SK-N-SH (cell line): ENCODE data around the gene CBLB.

ENCODE experiments used
- CTCF ChIP-seq: fragments of 200-600 bp; sonication (generic); IDR thresholded peaks from 2 replicates; pipeline ENCODE4 v1.6.1; 2017; ENCODE audit warnings: antibody characterized with exemption, mild to moderate bottlenecking, moderate library complexity
- EP300 ChIP-seq, 2 experiments: IDR thresholded peaks; 2 replicates each; pipeline versions ENCODE4 v1.4.0 to v1.6.1; 2012; ENCODE audit warnings: borderline replicate concordance in 1 of 2, low read depth in 1 of 2, low read length in 1 of 2
- FOXM1 ChIP-seq: IDR thresholded peaks from 2 replicates; pipeline ENCODE4 v1.4.0; 2012; ENCODE audit warnings: low read depth, mild to moderate bottlenecking
- JUND ChIP-seq: IDR thresholded peaks from 2 replicates; pipeline ENCODE4 v1.4.0; 2012
- MAX ChIP-seq: IDR thresholded peaks from 2 replicates; pipeline ENCODE4 v1.4.0; 2012; ENCODE audit warnings: low read depth
- MXI1 ChIP-seq: IDR thresholded peaks from 2 replicates; pipeline ENCODE4 v1.6.1; 2012; ENCODE audit warnings: mild to moderate bottlenecking, low read depth, low read length, improper control_type of control experiment
- NRF1 ChIP-seq: IDR thresholded peaks from 2 replicates; pipeline ENCODE4 v1.6.1; 2012; ENCODE audit warnings: low read depth, mild to moderate bottlenecking, low read length
- PBX3 ChIP-seq: IDR thresholded peaks from 2 replicates; pipeline ENCODE4; 2012
- POLR2AphosphoS5 ChIP-seq: IDR thresholded peaks from 2 replicates; pipeline ENCODE4 v1.6.1; 2012; ENCODE audit warnings: low read depth, low read length
- REST ChIP-seq: IDR thresholded peaks from 2 replicates; pipeline ENCODE4 v1.6.1; 2012; ENCODE audit warnings: mild to moderate bottlenecking, low read depth, low read length, moderate library complexity
- RFX5 ChIP-seq: IDR thresholded peaks from 2 replicates; pipeline ENCODE4 v1.6.1; 2012; ENCODE audit warnings: mild to moderate bottlenecking, improper control_type of control experiment, low read length
- SMC3 ChIP-seq: IDR thresholded peaks from 2 replicates; pipeline ENCODE4 v1.6.1; 2012; ENCODE audit warnings: low read depth, low read length, improper control_type of control experiment
- TAF1 ChIP-seq: IDR thresholded peaks from 2 replicates; pipeline ENCODE4 v1.6.1; 2012; ENCODE audit warnings: low read depth, mild to moderate bottlenecking, low read length, moderate library complexity, borderline replicate concordance
- YY1 ChIP-seq: IDR thresholded peaks from 2 replicates; pipeline ENCODE4 v1.4.0; 2012; ENCODE audit warnings: low read depth, mild to moderate bottlenecking

GRCh38 chr3:105786990-105787389, 81.8 kb downstream of the CBLB start:
- no peak for TF ChIP-seq CTCF
- no peak for TF ChIP-seq RFX5
- no peak for TF ChIP-seq PBX3
- TF ChIP-seq SMC3, result no peak
- TF ChIP-seq JUND, result no peak
- TF ChIP-seq YY1, result no peak
- TF ChIP-seq MAX, result no peak
- no peak for TF ChIP-seq FOXM1
- no peak for TF ChIP-seq MXI1
- TF ChIP-seq POLR2AphosphoS5, result no peak
- TF ChIP-seq EP300 (IDR thresholded peaks at IDR 0.05; ENCODE audit: borderline replicate concordance in 1 of 2, low read depth in 1 of 2, low read length in 1 of 2), result no peak
- TF ChIP-seq NRF1, result no peak
- TF ChIP-seq TAF1, result no peak
- no peak for TF ChIP-seq REST
